Endothelial cell of umbilical vein (primary cell): ENCODE results near the gene ATR. TPM values are rescaled to one million over a fixed set of nuclear protein-coding genes. Genes with fewer than 3 reads are reported as not detected.

ENCODE experiments used
- BruUV-seq: library from RNA; stranded (reverse); fragments of 400-500 nt; replicated peaks from 2 replicates; lab custom pipeline; 2021; lab: Mats Ljungman, UMichigan
- CTCF ChIA-PET: fragments of 300-600, 350-600 bp; sonication (Branson Sonifier 250); formaldehyde crosslinking; loops from one replicate; lab custom pipeline; 2021; ENCODE audit warnings: antibody characterized with exemption, inconsistent platforms; lab: Charles Lee
- POLR2A ChIA-PET: fragments of 300-600, 350-600 bp; sonication (Branson Sonifier 250); formaldehyde crosslinking; loops from one replicate; lab custom pipeline; 2021; ENCODE audit warnings: antibody characterized with exemption, inconsistent platforms; lab: Charles Lee
- DNase-seq: peaks from one replicate; pipeline ENCODE4 v3.0.0-alpha.2; 2011; ENCODE audit warnings: low read depth, low spot score
- FAIRE-seq: peaks from 2 replicates; lab custom pipeline; 2011; peaks lifted over from hg19 to GRCh38; lab: Jason Lieb, UNC
- H2AFZ ChIP-seq: 2 replicates; pipeline ENCODE4 v1.6.0; 2012; ENCODE audit warnings: low read depth, low read length, control low read depth, inconsistent platforms
- H3K27ac ChIP-seq: 2 replicates; pipeline ENCODE4 v1.5.1; 2011; ENCODE audit warnings: low read depth, mild to moderate bottlenecking, control low read depth, low read length, moderate library complexity; ENCODE audit not compliant: insufficient read depth
- H3K27me3 ChIP-seq, 2 experiments: 2 replicates each; pipeline versions ENCODE4 v1.6.0 to v1.6.1; 2011; ENCODE audit warnings: low read length in 2 of 2, mixed read lengths in 1 of 2; ENCODE audit not compliant: control insufficient read depth in 2 of 2, insufficient read depth in 2 of 2
- H3K36me3 ChIP-seq, 2 experiments: 2 replicates in 1 of 2; 3 replicates in 1 of 2; pipeline ENCODE4 v1.5.1; 2011; ENCODE audit warnings: low read length in 2 of 2, mild to moderate bottlenecking in 1 of 2, moderate library complexity in 1 of 2; ENCODE audit not compliant: control insufficient read depth in 2 of 2, insufficient read depth in 2 of 2; ENCODE audit errors: extremely low read depth in 1 of 2
- H3K4me1 ChIP-seq: 3 replicates; pipeline ENCODE4 v1.5.1; 2011; ENCODE audit warnings: mild to moderate bottlenecking, low read length; ENCODE audit not compliant: control insufficient read depth, insufficient read depth; ENCODE audit errors: extremely low read depth
- H3K4me2 ChIP-seq: 2 replicates; pipeline ENCODE4 v1.6.1; 2011; ENCODE audit warnings: low read length, control low read depth, mixed read lengths; ENCODE audit not compliant: insufficient read depth
- H3K4me3 ChIP-seq, 3 experiments: fragments of 200-600 bp in 1 of 3; sonication (generic), shearing (Covaris generic) in 1 of 3; replicated peaks in 1 of 3; 2 replicates each; pipeline ENCODE4 v1.5.1; 2011 to 2016; ENCODE audit warnings: control low read depth in 3 of 3, low read length in 3 of 3, mild to moderate bottlenecking in 2 of 3, inconsistent platforms in 1 of 3, low read depth in 1 of 3, moderate library complexity in 1 of 3; ENCODE audit not compliant: insufficient read depth in 1 of 3
- H3K79me2 ChIP-seq: 2 replicates; pipeline ENCODE4 v1.6.0; 2012; ENCODE audit warnings: low read length, inconsistent platforms; ENCODE audit not compliant: control insufficient read depth, insufficient read depth
- H3K9ac ChIP-seq: replicated peaks from 2 replicates; pipeline ENCODE3; 2011; ENCODE audit warnings: low read length, control low read depth; ENCODE audit not compliant: insufficient read depth; ENCODE audit errors: extremely low read depth
- H3K9me1 ChIP-seq: replicated peaks from 3 replicates; pipeline ENCODE4 v1.6.0; 2011; ENCODE audit warnings: mild to moderate bottlenecking, low read length; ENCODE audit not compliant: control insufficient read depth, insufficient read depth; ENCODE audit errors: extremely low read depth
- H3K9me3 ChIP-seq: replicated peaks from 2 replicates; pipeline ENCODE4 v1.5.1; 2012; ENCODE audit warnings: low read length, inconsistent platforms; ENCODE audit not compliant: control insufficient read depth, insufficient read depth
- H4K20me1 ChIP-seq: replicated peaks from 2 replicates; pipeline ENCODE3; 2011; ENCODE audit warnings: mild to moderate bottlenecking, low read length; ENCODE audit not compliant: control insufficient read depth, insufficient read depth; ENCODE audit errors: extremely low read depth
- CTCF ChIP-seq, 2 donors: IDR thresholded peaks; 1 replicate in 1 of 2; 2 replicates in 1 of 2; pipeline ENCODE4 v1.5.1; 2011; ENCODE audit warnings: low read length in 2 of 2, mild to moderate bottlenecking in 2 of 2, moderate library complexity in 2 of 2, control low read depth in 1 of 2, inconsistent platforms in 1 of 2, low read depth in 1 of 2; ENCODE audit not compliant: insufficient read depth in 1 of 2; ENCODE audit errors: extremely low read depth in 1 of 2
- EZH2 ChIP-seq: IDR thresholded peaks from 2 replicates; pipeline ENCODE4 v1.6.1; 2012; ENCODE audit warnings: borderline replicate concordance, low read depth, mild to moderate bottlenecking, moderate library complexity, low read length, inconsistent platforms; ENCODE audit not compliant: severe bottlenecking
- FOS ChIP-seq: IDR thresholded peaks from 2 replicates; pipeline ENCODE4 v1.6.1; 2011; ENCODE audit warnings: mild to moderate bottlenecking, low read length, moderate library complexity, borderline replicate concordance; ENCODE audit not compliant: insufficient read depth
- GATA2 ChIP-seq: IDR thresholded peaks from 2 replicates; pipeline ENCODE4 v1.7.0; 2011; ENCODE audit warnings: low read depth, mild to moderate bottlenecking, moderate library complexity, mixed read lengths, low read length; ENCODE audit not compliant: insufficient read length, insufficient read depth
- JUN ChIP-seq: IDR thresholded peaks from 2 replicates; pipeline ENCODE4 v1.6.1; 2011; ENCODE audit warnings: borderline replicate concordance, low read depth; ENCODE audit not compliant: insufficient read length, insufficient read depth
- MAX ChIP-seq: IDR thresholded peaks from 2 replicates; pipeline ENCODE4 v1.6.1; 2011; ENCODE audit not compliant: insufficient read depth, insufficient read length
- MYC ChIP-seq: IDR thresholded peaks from one replicate; pipeline ENCODE4 v1.6.1; 2011; ENCODE audit warnings: mild to moderate bottlenecking, low read depth, low read length
- POLR2A ChIP-seq: IDR thresholded peaks from 2 replicates; pipeline ENCODE4 v1.6.1; 2012; ENCODE audit warnings: low read depth, mild to moderate bottlenecking, control low read depth, low read length
- POLR2AphosphoS5 ChIP-seq: IDR thresholded peaks from 2 replicates; pipeline ENCODE4 v1.6.1; 2012; ENCODE audit warnings: low read depth, mild to moderate bottlenecking, control low read depth, low read length, moderate library complexity; ENCODE audit not compliant: insufficient read depth
- dilution Hi-C: fragments of 300-500 bp; cut with MboI; formaldehyde crosslinking; loops from one replicate; pipeline ENCODE4 v1.15.0; 2019; ENCODE audit warnings: low sequenced_read_pairs; ENCODE audit not compliant: extremely low pct_ligation_motif_present
- intact Hi-C: fragments of 100-400 bp; cut with micrococcal nuclease; formaldehyde crosslinking; loops from one replicate; pipeline ENCODE4 v1.10.0; 2022
- polyA plus RNA-seq, 4 experiments: library from polyadenylated mRNA; depleted of rRNA in 3 of 4; stranded (reverse) in 3 of 4; unstranded in 1 of 4; fragments of >200 nt; gene quantifications; 2 replicates each; pipeline versions ENCODE4 v1.2.1 to v1.2.3, GENCODE V29; 2011 to 2012; ENCODE audit warnings: missing spikeins in 1 of 4
- total RNA-seq: library from RNA; stranded (reverse); gene quantifications from 2 replicates; pipeline ENCODE4 v1.2.3, GENCODE V29; 2021

ATR gene
- total and polyA plus RNA-seq, 2 donors (not counting 3 experiments of a cell fraction or from before 2014, with no cell fraction given): 6.3 to 23.6 TPM

- no peaks in the 10 kb centered on the region for H4K20me1 ChIP-seq
- H3K4me1 ChIP-seq: no peaks in the 10 kb centered on the region
- no peak overlapping the region for H3K4me2 ChIP-seq
- no peaks in the 10 kb centered on the region for H3K9me3 ChIP-seq
- FAIRE-seq (no peak), DNase-seq (no peak)
- no peaks in the 10 kb centered on the region for H3K36me3 ChIP-seq
- POLR2A ChIA-PET: no interaction called here
- no peaks in the 10 kb centered on the region for H3K27me3 ChIP-seq
- H3K9ac ChIP-seq: no peak overlapping the region
- no peak for TF ChIP-seq JUN
- TF ChIP-seq MAX: no peak
- TF ChIP-seq POLR2AphosphoS5: no peak
- TF ChIP-seq EZH2: no peak
- TF ChIP-seq GATA2: no peak
- no peak overlapping the region for H3K4me3 ChIP-seq
- no TSS peak for BruUV-seq
- CTCF ChIA-PET: interaction anchor here (1.0 to 1.7 kb wide), 5 partner anchors 8 to 21 kb away, joined by 4 to 5 read pairs (median 5); no protein-coding TSS in a partner anchor
- no peak overlapping the region for H3K27ac ChIP-seq
- no peaks in the 10 kb centered on the region for H3K9me1 ChIP-seq
- intact Hi-C loops: no loop called here
- H3K79me2 ChIP-seq: no peaks in the 10 kb centered on the region
- dilution Hi-C loops: no loop called here
- no peak overlapping the region for H2AFZ ChIP-seq
Observed at GRCh38 chr3:142602619-142603385, 24.3 kb upstream of the ATR start.

GRCh38 chr3:142601713-142602112 lies 23.2 kb upstream of the ATR start:
- ChIA-PET CTCF (interaction anchor here (1.1 to 1.7 kb wide), 4 partner anchors 9 to 15 kb away, joined by 4 to 5 read pairs (median 5); no protein-coding TSS in a partner anchor), POLR2A (no interaction called here)
- H2AFZ ChIP-seq: no peak overlapping the region
- dilution Hi-C loops (no loop called here), intact Hi-C loops (no loop called here)
- no peaks in the 10 kb centered on the region for H3K27me3 ChIP-seq
- H3K36me3 ChIP-seq: no peaks in the 10 kb centered on the region
- H3K9me1 ChIP-seq: no peaks in the 10 kb centered on the region
- H3K27ac ChIP-seq: no peak overlapping the region
- no peak for FAIRE-seq
- no peak overlapping the region for H3K4me3 ChIP-seq
- DNase-seq: no peak
- H3K79me2 ChIP-seq: no peaks in the 10 kb centered on the region
- no peaks in the 10 kb centered on the region for H4K20me1 ChIP-seq
- H3K4me2 ChIP-seq: no peak overlapping the region
- no peaks in the 10 kb centered on the region for H3K9me3 ChIP-seq
- TF ChIP-seq MYC (no peak), GATA2 (no peak), POLR2A (no peak), MAX (no peak), EZH2 (no peak), POLR2AphosphoS5 (no peak), FOS (no peak), JUN (no peak), CTCF (IDR thresholded peaks at IDR 0.05; ENCODE audit: extremely low read depth in 1 of 2, insufficient read depth in 1 of 2, low read depth in 1 of 2, low read length in 2 of 2) (no peak)
- BruUV-seq: no TSS peak
- H3K4me1 ChIP-seq: no peaks in the 10 kb centered on the region
- H3K9ac ChIP-seq: no peak overlapping the region
